ENCODE results near the gene IL22RA2.

GRCh38 chr6:137095651-137096238 lies 77.7 kb downstream of the IL22RA2 start:
- TF ChIP-seq, protein P1, sequence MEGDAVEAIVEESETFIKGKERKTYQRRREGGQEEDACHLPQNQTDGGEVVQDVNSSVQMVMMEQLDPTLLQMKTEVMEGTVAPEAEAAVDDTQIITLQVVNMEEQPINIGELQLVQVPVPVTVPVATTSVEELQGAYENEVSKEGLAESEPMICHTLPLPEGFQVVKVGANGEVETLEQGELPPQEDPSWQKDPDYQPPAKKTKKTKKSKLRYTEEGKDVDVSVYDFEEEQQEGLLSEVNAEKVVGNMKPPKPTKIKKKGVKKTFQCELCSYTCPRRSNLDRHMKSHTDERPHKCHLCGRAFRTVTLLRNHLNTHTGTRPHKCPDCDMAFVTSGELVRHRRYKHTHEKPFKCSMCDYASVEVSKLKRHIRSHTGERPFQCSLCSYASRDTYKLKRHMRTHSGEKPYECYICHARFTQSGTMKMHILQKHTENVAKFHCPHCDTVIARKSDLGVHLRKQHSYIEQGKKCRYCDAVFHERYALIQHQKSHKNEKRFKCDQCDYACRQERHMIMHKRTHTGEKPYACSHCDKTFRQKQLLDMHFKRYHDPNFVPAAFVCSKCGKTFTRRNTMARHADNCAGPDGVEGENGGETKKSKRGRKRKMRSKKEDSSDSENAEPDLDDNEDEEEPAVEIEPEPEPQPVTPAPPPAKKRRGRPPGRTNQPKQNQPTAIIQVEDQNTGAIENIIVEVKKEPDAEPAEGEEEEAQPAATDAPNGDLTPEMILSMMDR (IDR thresholded peaks at IDR 0.05) = no peak
- no peak for TF ChIP-seq POLR2A (IDR thresholded peaks at IDR 0.05)

All from tibial nerve (tissue), 3 donors.